B cell (primary cell): ENCODE data around the gene SLC29A3. TPM values are rescaled to one million over a fixed set of nuclear protein-coding genes. Genes with fewer than 3 reads are reported as not detected.

Experiments
- ATAC-seq: fragments of 200-7000 bp; cut with Tn5 transposase; one replicate; pipeline ENCODE4 v1.10.0; 2021; ENCODE audit warnings: low read depth, mild to moderate bottlenecking, moderate number of reproducible peaks, moderate library complexity
- CTCF ChIA-PET: fragments of 350-600 bp; sonication (Branson Sonifier 250); formaldehyde crosslinking; loops from one replicate; lab custom pipeline; 2021; ENCODE audit warnings: antibody characterized with exemption, inconsistent platforms; lab: Charles Lee
- POLR2A ChIA-PET: fragments of 350-600 bp; sonication (Branson Sonifier 250); formaldehyde crosslinking; loops from one replicate; lab custom pipeline; 2021; ENCODE audit warnings: antibody characterized with exemption; lab: Charles Lee
- DNase-seq: peaks from one replicate; pipeline ENCODE4 v3.0.0; 2013
- H2AFZ ChIP-seq: 2 replicates; pipeline ENCODE4 v1.6.1; 2012; ENCODE audit warnings: mild to moderate bottlenecking, low read depth, low read length; ENCODE audit not compliant: insufficient read depth, poor library complexity, severe bottlenecking
- H3K27ac ChIP-seq, 2 donors: 1 replicate in 1 of 2; 2 replicates in 1 of 2; pipeline ENCODE4 v1.5.1; 2012 to 2013; ENCODE audit warnings: low read length in 2 of 2, mild to moderate bottlenecking in 2 of 2, moderate library complexity in 1 of 2
- H3K27me3 ChIP-seq, 4 experiments: fragments of 200-600 bp in 1 of 4; sonication (generic) in 1 of 4; replicated peaks in 1 of 4; 1 replicate in 2 of 4; 2 replicates in 2 of 4; pipeline versions ENCODE4 v1.6.1 to v1.7.0; 2013 to 2016; ENCODE audit warnings: low read length in 3 of 4, mild to moderate bottlenecking in 2 of 4, mixed read lengths in 1 of 4, moderate library complexity in 1 of 4; ENCODE audit not compliant: insufficient read depth in 4 of 4, control insufficient read depth in 3 of 4; ENCODE audit errors: control extremely low read depth in 1 of 4
- H3K36me3 ChIP-seq, 2 experiments: replicated peaks in 1 of 2; 1 replicate in 1 of 2; 2 replicates in 1 of 2; pipeline versions ENCODE4 v1.6.1 to v1.7.1; 2013; ENCODE audit warnings: low read length in 1 of 2; ENCODE audit not compliant: insufficient read depth in 2 of 2, control insufficient read depth in 1 of 2; ENCODE audit errors: control extremely low read depth in 1 of 2, extremely low read depth in 1 of 2
- H3K4me1 ChIP-seq, 2 donors: fragments of 200-600 bp in 1 of 2; sonication (generic) in 1 of 2; 1 replicate in 1 of 2; 2 replicates in 1 of 2; pipeline versions ENCODE4 v1.5.1 to v1.6.1; 2013 to 2017; ENCODE audit warnings: low read length in 2 of 2; ENCODE audit not compliant: control insufficient read depth in 2 of 2, insufficient read depth in 2 of 2
- H3K4me2 ChIP-seq: replicated peaks from 2 replicates; pipeline ENCODE3; 2012; ENCODE audit warnings: mild to moderate bottlenecking, low read depth, low read length; ENCODE audit not compliant: poor library complexity, severe bottlenecking
- H3K4me3 ChIP-seq, 5 experiments: fragments of 200-600 bp in 1 of 5; sonication (generic) in 1 of 5; 1 replicate in 3 of 5; 2 replicates in 2 of 5; pipeline versions ENCODE4 v1.5.1 to v1.7.0; 2011 to 2016; ENCODE audit warnings: low read length in 4 of 5, mild to moderate bottlenecking in 4 of 5, low read depth in 2 of 5, control low read depth in 1 of 5, moderate library complexity in 1 of 5; ENCODE audit not compliant: insufficient read depth in 1 of 5; ENCODE audit errors: control extremely low read depth in 1 of 5, extremely low read depth in 1 of 5
- H3K79me2 ChIP-seq: fragments of 200-600 bp; sonication (generic); one replicate; pipeline ENCODE4 v1.6.0; 2016; ENCODE audit warnings: low read length; ENCODE audit not compliant: control insufficient read depth, insufficient read depth
- H3K9ac ChIP-seq: fragments of 200-600 bp; sonication (generic); 2 replicates; pipeline ENCODE4 v1.6.1; 2017; ENCODE audit warnings: mild to moderate bottlenecking, low read length, moderate library complexity
- H3K9me3 ChIP-seq, 3 donors: one replicate each; pipeline versions ENCODE4 v1.6.1 to v1.7.1; 2013; ENCODE audit warnings: low read length in 2 of 3; ENCODE audit not compliant: control insufficient read depth in 2 of 3, insufficient read depth in 1 of 3; ENCODE audit errors: control extremely low read depth in 1 of 3
- H4K20me1 ChIP-seq: 2 replicates; pipeline ENCODE4 v1.6.0; 2012; ENCODE audit warnings: mild to moderate bottlenecking, low read length; ENCODE audit not compliant: insufficient read depth, control insufficient read depth, poor library complexity, severe bottlenecking
- H3K27ac Mint-ChIP-seq: one replicate; pipeline ENCODE4 v1.8.0; 2021; ENCODE audit warnings: mixed read lengths
- H3K27me3 Mint-ChIP-seq: one replicate; pipeline ENCODE4 v1.8.0; 2021; ENCODE audit warnings: mixed read lengths
- H3K4me1 Mint-ChIP-seq: one replicate; pipeline ENCODE4 v1.8.0; 2021; ENCODE audit warnings: mixed read lengths
- H3K4me3 Mint-ChIP-seq: one replicate; pipeline ENCODE4 v1.8.0; 2021; ENCODE audit warnings: mixed read lengths
- H3K9me3 Mint-ChIP-seq: one replicate; pipeline ENCODE4 v1.8.0; 2022; ENCODE audit warnings: mixed read lengths; ENCODE audit not compliant: insufficient read depth
- EZH2 ChIP-seq: IDR thresholded peaks from 2 replicates; pipeline ENCODE4 v1.6.1; 2012; ENCODE audit warnings: borderline replicate concordance, low read depth, mild to moderate bottlenecking, moderate library complexity, low read length; ENCODE audit not compliant: insufficient read depth, poor library complexity, severe bottlenecking
- WGBS: methylation state at CpG from one replicate; pipeline ENCODE4 v1.1.5; 2013; ENCODE audit warnings: missing lambda C conversion rate; ENCODE audit not compliant: insufficient coverage; 5-methylcytosine and 5-hydroxymethylcytosine counted together
- intact Hi-C: fragments of 100-400 bp; cut with micrococcal nuclease; formaldehyde crosslinking; loops from one replicate; pipeline ENCODE4 v1.10.0; 2022
- polyA plus RNA-seq: library from polyadenylated mRNA; depleted of rRNA; stranded (reverse); fragments of >200 nt; gene quantifications from 2 replicates; pipeline ENCODE4 v1.2.3, GENCODE V29; 2012
- total RNA-seq, 2 donors: library from RNA; stranded (reverse); fragments of 120-200 nt in 1 of 2; gene quantifications; 1 replicate in 1 of 2; 2 replicates in 1 of 2; pipeline versions ENCODE4 v1.2.3 to v1.2.4, GENCODE V29; 2013 to 2022
- TF ChIP-seq, protein P1 (sequence below): fragments of 200-600 bp; IDR thresholded peaks from one replicate; pipeline ENCODE4 v1.8.0; 2022; ENCODE audit warnings: antibody characterized with exemption, mild to moderate bottlenecking

The SLC29A3 gene
- total and polyA plus RNA-seq, 2 donors (not counting 1 experiment from before 2014, with no cell fraction given): 4.5 to 8.2 TPM

DNA sequence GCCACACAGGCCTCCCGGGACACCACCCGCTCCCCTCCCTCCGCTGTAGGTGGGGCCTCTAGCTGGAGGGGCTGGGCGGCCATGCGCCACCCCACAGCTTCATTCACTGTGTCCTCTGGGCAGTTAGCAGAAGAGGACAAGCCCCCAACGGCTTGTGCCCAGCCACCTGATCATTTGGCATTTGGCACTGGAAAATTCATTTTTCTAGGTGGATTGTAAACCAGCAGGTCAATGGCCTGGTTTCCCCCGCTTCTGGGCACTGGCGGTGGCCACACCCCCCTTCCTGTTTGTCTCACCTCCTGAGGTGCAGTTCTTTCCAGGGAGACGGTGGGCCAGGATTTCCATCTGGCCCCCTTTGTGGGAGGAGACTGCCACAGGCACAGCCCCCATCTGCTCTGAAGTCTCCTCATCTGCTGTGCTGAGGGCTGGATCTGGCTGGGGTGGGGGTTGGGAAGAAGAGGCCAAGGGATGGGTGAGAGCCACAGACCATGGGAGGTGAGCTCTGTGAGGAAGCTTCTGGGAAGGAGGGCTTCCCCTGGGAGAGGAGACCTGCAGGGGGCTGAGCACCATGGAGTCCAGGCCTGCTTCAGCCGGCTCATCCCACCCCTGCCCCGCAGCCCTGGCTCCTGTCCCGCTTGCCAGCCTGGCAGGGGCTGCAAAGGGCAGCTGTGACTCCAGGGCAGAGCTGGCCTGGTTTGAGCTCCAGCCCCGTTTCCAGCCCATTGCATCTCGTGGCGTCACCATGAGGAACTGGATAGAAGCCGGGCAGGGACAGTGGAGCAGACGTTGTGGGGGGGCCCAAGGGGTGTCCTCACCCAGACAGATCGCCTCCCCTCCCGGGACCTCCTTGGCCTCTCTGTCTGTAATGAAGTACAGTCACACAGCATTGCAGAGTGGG lies 40.1 kb upstream of the SLC29A3 start:
- no peaks in the 10 kb centered on the region for H4K20me1 ChIP-seq
- no peak overlapping the region for H3K4me2 ChIP-seq
- Mint-ChIP-seq H3K4me3 (no peak overlapping the region), H3K4me1 (no peaks in the 10 kb centered on the region), H3K27ac (no peak overlapping the region), H3K27me3 (no peaks in the 10 kb centered on the region), H3K9me3 (no peaks in the 10 kb centered on the region)
- DNase-seq: no peak
- H3K79me2 ChIP-seq: no peaks in the 10 kb centered on the region
- no peak for ATAC-seq
- H3K4me3 ChIP-seq: no peak overlapping the region
- TF ChIP-seq, protein P1, sequence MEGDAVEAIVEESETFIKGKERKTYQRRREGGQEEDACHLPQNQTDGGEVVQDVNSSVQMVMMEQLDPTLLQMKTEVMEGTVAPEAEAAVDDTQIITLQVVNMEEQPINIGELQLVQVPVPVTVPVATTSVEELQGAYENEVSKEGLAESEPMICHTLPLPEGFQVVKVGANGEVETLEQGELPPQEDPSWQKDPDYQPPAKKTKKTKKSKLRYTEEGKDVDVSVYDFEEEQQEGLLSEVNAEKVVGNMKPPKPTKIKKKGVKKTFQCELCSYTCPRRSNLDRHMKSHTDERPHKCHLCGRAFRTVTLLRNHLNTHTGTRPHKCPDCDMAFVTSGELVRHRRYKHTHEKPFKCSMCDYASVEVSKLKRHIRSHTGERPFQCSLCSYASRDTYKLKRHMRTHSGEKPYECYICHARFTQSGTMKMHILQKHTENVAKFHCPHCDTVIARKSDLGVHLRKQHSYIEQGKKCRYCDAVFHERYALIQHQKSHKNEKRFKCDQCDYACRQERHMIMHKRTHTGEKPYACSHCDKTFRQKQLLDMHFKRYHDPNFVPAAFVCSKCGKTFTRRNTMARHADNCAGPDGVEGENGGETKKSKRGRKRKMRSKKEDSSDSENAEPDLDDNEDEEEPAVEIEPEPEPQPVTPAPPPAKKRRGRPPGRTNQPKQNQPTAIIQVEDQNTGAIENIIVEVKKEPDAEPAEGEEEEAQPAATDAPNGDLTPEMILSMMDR: no peak
- TF ChIP-seq EZH2: no peak
- ChIA-PET CTCF (no interaction called here), POLR2A (no interaction called here)
- WGBS: 85% methylated on average over 16 of the region's 19 CpGs
- intact Hi-C loops: no loop called here
- H3K36me3 ChIP-seq: no peaks in the 10 kb centered on the region
- H3K9ac ChIP-seq: no peak overlapping the region
- no peaks in the 10 kb centered on the region for H3K4me1 ChIP-seq
- no peaks in the 10 kb centered on the region for H3K27me3 ChIP-seq
- H3K9me3 ChIP-seq: peaks cover 0 to 5% (median 0%) of the 10 kb centered on the region in 3 donors
- H3K27ac ChIP-seq: no peak overlapping the region
- H2AFZ ChIP-seq: no peak overlapping the region

DNA sequence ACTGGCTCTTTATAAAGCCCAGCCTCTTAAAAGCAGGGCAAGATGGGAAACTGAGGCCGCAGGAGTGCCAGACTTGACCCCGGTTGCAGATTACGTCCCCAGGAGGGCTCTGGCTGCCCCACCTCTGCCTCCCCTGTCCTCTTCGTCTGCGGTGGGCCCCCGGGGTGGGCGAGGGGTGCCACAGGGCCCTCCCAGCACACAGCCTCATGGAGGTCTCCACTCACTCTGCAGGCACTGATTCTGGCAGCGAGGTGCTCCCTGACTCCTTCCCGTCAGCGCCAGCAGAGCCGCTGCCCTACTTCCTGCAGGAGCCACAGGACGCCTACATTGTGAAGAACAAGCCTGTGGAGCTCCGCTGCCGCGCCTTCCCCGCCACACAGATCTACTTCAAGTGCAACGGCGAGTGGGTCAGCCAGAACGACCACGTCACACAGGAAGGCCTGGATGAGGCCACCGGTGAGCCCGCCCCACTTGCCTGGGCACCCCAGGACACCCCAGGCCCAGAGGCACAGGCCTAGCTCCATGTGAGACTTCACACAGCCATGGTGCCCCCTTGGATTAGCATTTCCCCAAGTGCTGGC lies 39.4 kb upstream of the SLC29A3 start:
- Histone ChIP-seq H3K27ac (no peak overlapping the region), H3K4me3 (no peak overlapping the region), H3K4me1 (no peaks in the 10 kb centered on the region), H3K27me3 (no peaks in the 10 kb centered on the region), H3K4me2 (no peak overlapping the region), H3K9me3 (peaks cover 0 to 5% (median 0%) of the 10 kb centered on the region in 3 donors), H4K20me1 (no peaks in the 10 kb centered on the region), H3K36me3 (no peaks in the 10 kb centered on the region), H3K79me2 (no peaks in the 10 kb centered on the region), H3K9ac (no peak overlapping the region), H2AFZ (no peak overlapping the region)
- Mint-ChIP-seq H3K4me3 (no peak overlapping the region), H3K9me3 (no peaks in the 10 kb centered on the region), H3K4me1 (no peaks in the 10 kb centered on the region), H3K27ac (no peak overlapping the region), H3K27me3 (no peaks in the 10 kb centered on the region)
- ChIA-PET CTCF (no interaction called here), POLR2A (no interaction called here)
- WGBS: 87% methylated on average over 22 of the region's 22 CpGs
- intact Hi-C loops: no loop called here
- no peak for ATAC-seq
- DNase-seq: no peak
- TF ChIP-seq, protein P1: no peak
- TF ChIP-seq EZH2: no peak
